Calu3 (cell line): ENCODE measurements around the gene CCNF. TPM values are rescaled to one million over a fixed set of nuclear protein-coding genes. Genes with fewer than 3 reads are reported as not detected.

ENCODE experiments used
- BruUV-seq: library from RNA; stranded (reverse); fragments of 400-500 nt; replicated peaks from 2 replicates; lab custom pipeline; 2021; lab: Mats Ljungman, UMichigan
- CTCF ChIA-PET: fragments of 300-600 bp; sonication (Branson Sonifier 250); formaldehyde crosslinking; loops from one replicate; lab custom pipeline; 2022; ENCODE audit warnings: antibody characterized with exemption; lab: Charles Lee
- DNase-seq: peaks from one replicate; pipeline ENCODE4 v3.0.0; 2022
- H3K27ac Mint-ChIP-seq: one replicate; pipeline ENCODE4 v1.8.0; 2022; ENCODE audit warnings: mixed read lengths; ENCODE audit not compliant: unreplicated experiment
- H3K27me3 Mint-ChIP-seq: one replicate; pipeline ENCODE4 v1.8.0; 2022; ENCODE audit warnings: mixed read lengths; ENCODE audit not compliant: unreplicated experiment
- H3K36me3 Mint-ChIP-seq: one replicate; pipeline ENCODE4 v1.8.0; 2022; ENCODE audit warnings: mild to moderate bottlenecking, moderate library complexity, mixed read lengths; ENCODE audit not compliant: insufficient read depth, unreplicated experiment
- H3K4me1 Mint-ChIP-seq: one replicate; pipeline ENCODE4 v1.8.0; 2022; ENCODE audit warnings: mild to moderate bottlenecking, low read depth, mixed read lengths; ENCODE audit not compliant: unreplicated experiment
- H3K4me3 Mint-ChIP-seq: one replicate; pipeline ENCODE4 v1.8.0; 2022; ENCODE audit warnings: mild to moderate bottlenecking, low read depth, moderate library complexity, mixed read lengths; ENCODE audit not compliant: unreplicated experiment
- H3K9me3 Mint-ChIP-seq: one replicate; pipeline ENCODE4 v1.8.0; 2022; ENCODE audit warnings: low read depth, mixed read lengths; ENCODE audit not compliant: unreplicated experiment
- intact Hi-C: fragments of 100-400 bp; cut with micrococcal nuclease; formaldehyde crosslinking; loops from one replicate; pipeline ENCODE4 v1.10.0; 2022; ENCODE audit not compliant: unreplicated experiment
- total RNA-seq: library from RNA; stranded (reverse); gene quantifications from 2 replicates; pipeline ENCODE4 v1.2.3, GENCODE V29; 2022
- TF ChIP-seq, protein P1 (sequence below): fragments of 200-600 bp; IDR thresholded peaks from one replicate; pipeline ENCODE4 v1.8.0; 2022; ENCODE audit warnings: antibody characterized with exemption; ENCODE audit not compliant: unreplicated experiment

CCNF gene
- total RNA-seq, 1 experiment from 2014 or later = 54.5 TPM

- no peaks in the 10 kb centered on the region for H3K27me3 Mint-ChIP-seq
- CTCF ChIA-PET = no interaction called here
- intact Hi-C loops = no loop called here
These were observed 57.6 kb downstream of the CCNF start for GRCh38 chr16:2486645-2487516.

GRCh38 chr16:2487517-2487842, 58.2 kb downstream of the CCNF start:
- intact Hi-C loops = no loop called here
- Mint-ChIP-seq H3K4me1 (peaks cover 7% of the 10 kb centered on the region), H3K27ac (no peak overlapping the region), H3K27me3 (no peaks in the 10 kb centered on the region), H3K36me3 (peaks cover 14% of the 10 kb centered on the region), H3K9me3 (no peaks in the 10 kb centered on the region), H3K4me3 (no peak overlapping the region)
- CTCF ChIA-PET = no interaction called here
- no TSS peak for BruUV-seq
- TF ChIP-seq, protein P1, sequence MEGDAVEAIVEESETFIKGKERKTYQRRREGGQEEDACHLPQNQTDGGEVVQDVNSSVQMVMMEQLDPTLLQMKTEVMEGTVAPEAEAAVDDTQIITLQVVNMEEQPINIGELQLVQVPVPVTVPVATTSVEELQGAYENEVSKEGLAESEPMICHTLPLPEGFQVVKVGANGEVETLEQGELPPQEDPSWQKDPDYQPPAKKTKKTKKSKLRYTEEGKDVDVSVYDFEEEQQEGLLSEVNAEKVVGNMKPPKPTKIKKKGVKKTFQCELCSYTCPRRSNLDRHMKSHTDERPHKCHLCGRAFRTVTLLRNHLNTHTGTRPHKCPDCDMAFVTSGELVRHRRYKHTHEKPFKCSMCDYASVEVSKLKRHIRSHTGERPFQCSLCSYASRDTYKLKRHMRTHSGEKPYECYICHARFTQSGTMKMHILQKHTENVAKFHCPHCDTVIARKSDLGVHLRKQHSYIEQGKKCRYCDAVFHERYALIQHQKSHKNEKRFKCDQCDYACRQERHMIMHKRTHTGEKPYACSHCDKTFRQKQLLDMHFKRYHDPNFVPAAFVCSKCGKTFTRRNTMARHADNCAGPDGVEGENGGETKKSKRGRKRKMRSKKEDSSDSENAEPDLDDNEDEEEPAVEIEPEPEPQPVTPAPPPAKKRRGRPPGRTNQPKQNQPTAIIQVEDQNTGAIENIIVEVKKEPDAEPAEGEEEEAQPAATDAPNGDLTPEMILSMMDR = no peak
- no peak for DNase-seq

More at GRCh38 chr16:2486645-2487516, 57.6 kb downstream of the CCNF start:
- Mint-ChIP-seq H3K4me3 (no peak overlapping the region), H3K27ac (no peak overlapping the region), H3K9me3 (no peaks in the 10 kb centered on the region), H3K36me3 (peaks cover 17% of the 10 kb centered on the region), H3K4me1 (peaks cover 7% of the 10 kb centered on the region)
- no peak for DNase-seq
- TF ChIP-seq, protein P1 = no peak
- no TSS peak for BruUV-seq

GRCh38 chr16:2487903-2488531, 58.8 kb downstream of the CCNF start:
- DNase-seq = no peak
- peaks cover 9% of the 10 kb centered on the region for H3K36me3 Mint-ChIP-seq
- H3K27ac Mint-ChIP-seq = no peak overlapping the region
- TF ChIP-seq, protein P1 = no peak
- peaks cover 7% of the 10 kb centered on the region for H3K4me1 Mint-ChIP-seq
- H3K9me3 Mint-ChIP-seq = no peaks in the 10 kb centered on the region
- no peak overlapping the region for H3K4me3 Mint-ChIP-seq
- CTCF ChIA-PET = interaction anchor here (0.7 kb wide), 1 partner anchor 141 kb away, joined by 3 read pairs; no protein-coding TSS in a partner anchor
- intact Hi-C loops = no loop called here
- no peaks in the 10 kb centered on the region for H3K27me3 Mint-ChIP-seq
- BruUV-seq = no TSS peak

GRCh38 chr16:2489581-2489980, 60.3 kb downstream of the CCNF start:
- Mint-ChIP-seq H3K27ac (no peak overlapping the region), H3K27me3 (no peaks in the 10 kb centered on the region), H3K36me3 (peaks cover 9% of the 10 kb centered on the region), H3K4me3 (no peak overlapping the region), H3K9me3 (no peaks in the 10 kb centered on the region), H3K4me1 (peaks cover 7% of the 10 kb centered on the region)
- TF ChIP-seq, protein P1 = no peak
- BruUV-seq = no TSS peak
- intact Hi-C loops = no loop called here
- DNase-seq = no peak
- CTCF ChIA-PET = no interaction called here
